ENCODE results near the gene LIX1. TPM values are rescaled to one million over a fixed set of nuclear protein-coding genes. Genes with fewer than 3 reads are reported as not detected.

The LIX1 gene
- total RNA-seq, 1 experiment from 2014 or later = not detected

DNA sequence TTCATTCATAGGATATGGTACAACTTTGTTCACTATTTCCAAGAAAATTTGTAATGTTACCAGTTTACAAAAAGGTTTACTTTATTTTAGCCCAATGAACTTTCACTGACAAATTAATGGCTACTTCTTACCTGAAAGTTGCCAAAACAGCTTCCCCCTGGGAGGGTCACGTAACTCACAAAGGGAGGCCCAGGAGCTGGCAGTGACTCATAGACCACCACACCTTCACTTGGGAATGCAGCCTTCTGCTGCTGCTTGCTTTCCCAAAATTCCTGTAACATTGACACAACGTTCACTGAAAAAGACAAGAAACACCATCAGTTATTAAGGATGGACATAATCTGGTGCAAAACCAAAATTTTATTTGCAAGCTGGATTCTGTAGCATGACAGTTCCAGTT, 18.1 kb downstream of the LIX1 start:
- Mint-ChIP-seq H3K4me3 (ENCODE audit: low read depth, unreplicated experiment) (no peak overlapping the region), H3K36me3 (ENCODE audit: insufficient read depth, unreplicated experiment) (no peaks in the 10 kb centered on the region), H3K4me1 (ENCODE audit: low read depth, unreplicated experiment) (no peaks in the 10 kb centered on the region), H3K27me3 (ENCODE audit: unreplicated experiment) (peaks cover 19% of the 10 kb centered on the region), H3K9me3 (ENCODE audit: low read depth, unreplicated experiment) (no peaks in the 10 kb centered on the region), H3K27ac (ENCODE audit: unreplicated experiment) (no peak overlapping the region)
- no TSS peak for BruUV-seq (replicated peaks)
- CTCF ChIA-PET = no interaction called here
- DNase-seq = no peak
- intact Hi-C loops (cut with micrococcal nuclease; ENCODE audit: unreplicated experiment) = no loop called here
- no peak for TF ChIP-seq CTCF (IDR thresholded peaks at IDR 0.05; ENCODE audit: unreplicated experiment)

DNA sequence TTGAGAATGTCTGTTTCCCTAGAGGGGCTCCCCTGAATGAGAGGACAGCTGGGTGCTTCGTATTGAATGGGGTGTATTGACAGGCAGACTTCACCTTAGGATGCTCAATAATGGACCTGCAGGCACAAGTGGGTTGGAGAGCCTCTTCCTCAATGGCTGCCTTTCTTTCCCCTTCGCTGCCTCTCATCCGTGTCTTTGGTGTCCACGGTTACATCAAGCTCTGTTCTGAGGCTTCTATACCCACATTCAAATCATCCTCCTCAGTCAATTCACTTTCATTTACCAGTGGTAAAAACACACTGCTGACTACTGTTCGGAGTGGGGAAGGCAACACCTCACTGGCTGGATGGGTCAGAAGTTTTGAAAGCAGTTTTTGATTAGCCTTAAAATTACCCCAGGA, 20.6 kb downstream of the LIX1 start:
- H3K9me3 Mint-ChIP-seq (ENCODE audit: low read depth, unreplicated experiment) = no peaks in the 10 kb centered on the region
- no peaks in the 10 kb centered on the region for H3K4me1 Mint-ChIP-seq (ENCODE audit: low read depth, unreplicated experiment)
- TF ChIP-seq CTCF (IDR thresholded peaks at IDR 0.05; ENCODE audit: unreplicated experiment) = no peak
- H3K27me3 Mint-ChIP-seq (ENCODE audit: unreplicated experiment) = no peaks in the 10 kb centered on the region
- no peak overlapping the region for H3K27ac Mint-ChIP-seq (ENCODE audit: unreplicated experiment)
- intact Hi-C loops (cut with micrococcal nuclease; ENCODE audit: unreplicated experiment) = no loop called here
- no peak overlapping the region for H3K4me3 Mint-ChIP-seq (ENCODE audit: low read depth, unreplicated experiment)
- no peak for DNase-seq
- CTCF ChIA-PET = no interaction called here
- no TSS peak for BruUV-seq (replicated peaks)
- H3K36me3 Mint-ChIP-seq (ENCODE audit: insufficient read depth, unreplicated experiment) = no peaks in the 10 kb centered on the region

DNA sequence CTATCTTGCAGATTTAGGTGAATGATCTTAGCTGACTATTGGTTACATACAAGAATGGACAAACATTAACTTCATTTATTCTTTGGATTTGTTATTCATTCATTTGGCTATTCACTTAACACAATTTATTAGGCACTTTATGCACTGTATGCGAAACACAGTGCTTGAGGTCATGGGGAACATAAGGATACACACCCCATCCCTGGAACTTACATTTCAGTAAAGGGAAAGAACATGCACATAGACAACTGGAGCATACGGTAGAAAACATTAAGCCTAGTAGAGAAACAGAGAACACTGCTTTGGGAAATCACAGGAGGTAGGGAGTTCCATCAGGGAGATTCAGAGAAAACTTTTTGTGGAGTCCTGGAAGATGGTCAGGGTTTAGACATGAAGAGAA, 22.2 kb downstream of the LIX1 start:
- H3K9me3 Mint-ChIP-seq (ENCODE audit: low read depth, unreplicated experiment) = no peaks in the 10 kb centered on the region
- no peak for TF ChIP-seq CTCF (IDR thresholded peaks at IDR 0.05; ENCODE audit: unreplicated experiment)
- no peak overlapping the region for H3K27ac Mint-ChIP-seq (ENCODE audit: unreplicated experiment)
- H3K36me3 Mint-ChIP-seq (ENCODE audit: insufficient read depth, unreplicated experiment) = no peaks in the 10 kb centered on the region
- H3K4me3 Mint-ChIP-seq (ENCODE audit: low read depth, unreplicated experiment) = no peak overlapping the region
- intact Hi-C loops (cut with micrococcal nuclease; ENCODE audit: unreplicated experiment) = no loop called here
- DNase-seq = no peak
- CTCF ChIA-PET = no interaction called here
- no TSS peak for BruUV-seq (replicated peaks)
- H3K27me3 Mint-ChIP-seq (ENCODE audit: unreplicated experiment) = no peaks in the 10 kb centered on the region
- no peaks in the 10 kb centered on the region for H3K4me1 Mint-ChIP-seq (ENCODE audit: low read depth, unreplicated experiment)

- BruUV-seq (replicated peaks) = no TSS peak
- Mint-ChIP-seq H3K27ac (ENCODE audit: unreplicated experiment) (no peak overlapping the region), H3K36me3 (ENCODE audit: insufficient read depth, unreplicated experiment) (no peaks in the 10 kb centered on the region), H3K27me3 (ENCODE audit: unreplicated experiment) (no peaks in the 10 kb centered on the region), H3K4me1 (ENCODE audit: low read depth, unreplicated experiment) (no peaks in the 10 kb centered on the region), H3K9me3 (ENCODE audit: low read depth, unreplicated experiment) (no peaks in the 10 kb centered on the region), H3K4me3 (ENCODE audit: low read depth, unreplicated experiment) (no peak overlapping the region)
- no peak for TF ChIP-seq CTCF (IDR thresholded peaks at IDR 0.05; ENCODE audit: unreplicated experiment)
- intact Hi-C loops (cut with micrococcal nuclease; ENCODE audit: unreplicated experiment) = no loop called here
- CTCF ChIA-PET = interaction anchor here (0.6 kb wide), 1 partner anchor 648 kb away, joined by 7 read pairs; no protein-coding TSS in a partner anchor
- no peak for DNase-seq
Observed at GRCh38 chr5:97119007-97119390, 23.4 kb downstream of the LIX1 start.
